GM12878 (cell line): ENCODE measurements around the gene ABHD17C. TPM values are rescaled to one million over a fixed set of nuclear protein-coding genes. Genes with fewer than 3 reads are reported as not detected.

Experiments
- ATAC-seq: fragments of 200-7000 bp; cut with Tn5 transposase; 3 replicates; pipeline ENCODE4 v1.9.1; 2020; ENCODE audit warnings: mild to moderate bottlenecking, moderate library complexity
- BruUV-seq: library from RNA; stranded (reverse); fragments of 400-500 nt; replicated peaks from 2 replicates; lab custom pipeline; 2021; lab: Mats Ljungman, UMichigan
- CTCF ChIA-PET: fragments of 300-600 bp; sonication (Branson Sonifier 250); formaldehyde crosslinking; extraction: SDS; loops from one replicate; lab custom pipeline; 2021; ENCODE audit warnings: inconsistent platforms; lab: Yijun Ruan, JAX
- POLR2A ChIA-PET: fragments of 350-600 bp; formaldehyde crosslinking; extraction: SDS; loops from one replicate; lab custom pipeline; 2021; ENCODE audit warnings: inconsistent platforms; lab: Charles Lee
- RAD21 ChIA-PET: fragments of 300-600 bp; sonication (Branson Sonifier 250); formaldehyde crosslinking; loops from one replicate; lab custom pipeline; 2023; ENCODE audit warnings: antibody characterized with exemption; ENCODE audit not compliant: unreplicated experiment; lab: Charles Lee
- SMC1A ChIA-PET: fragments of 300-600 bp; sonication (Branson Sonifier 250); formaldehyde crosslinking; loops from one replicate; lab custom pipeline; 2023; ENCODE audit not compliant: unreplicated experiment, uncharacterized antibody; lab: Charles Lee
- DNase-seq: peaks from one replicate; pipeline ENCODE4 v3.0.0-alpha.2; 2011; ENCODE audit warnings: low read depth, low spot score
- FAIRE-seq: peaks from 3 replicates; lab custom pipeline; 2011; peaks lifted over from hg19 to GRCh38; lab: Jason Lieb, UNC
- H2AFZ ChIP-seq: 2 replicates; pipeline ENCODE4 v1.6.0; 2011; ENCODE audit warnings: low read depth, low read length, control low read depth; ENCODE audit not compliant: control insufficient read depth
- H3K27ac ChIP-seq: 2 replicates; pipeline ENCODE4 v1.5.1; 2011; ENCODE audit warnings: control low read depth; ENCODE audit not compliant: control insufficient read depth, insufficient read depth
- H3K27me3 ChIP-seq, 2 experiments: replicated peaks in 1 of 2; 2 replicates each; pipeline versions ENCODE4 v1.6.0 to v1.6.1; 2011; ENCODE audit warnings: low read length in 1 of 2; ENCODE audit not compliant: control insufficient read depth in 2 of 2, insufficient read depth in 2 of 2
- H3K36me3 ChIP-seq, 2 experiments: 2 replicates each; pipeline ENCODE4 v1.5.1; 2011; ENCODE audit warnings: low read length in 1 of 2; ENCODE audit not compliant: control insufficient read depth in 2 of 2, insufficient read depth in 2 of 2
- H3K4me1 ChIP-seq: 2 replicates; pipeline ENCODE4 v1.6.1; 2011; ENCODE audit warnings: mild to moderate bottlenecking, low read length, moderate library complexity, mixed read lengths; ENCODE audit not compliant: control insufficient read depth, insufficient read depth
- H3K4me2 ChIP-seq: 2 replicates; pipeline ENCODE4 v1.6.0; 2011; ENCODE audit warnings: control low read depth; ENCODE audit not compliant: control insufficient read depth, insufficient read depth
- H3K4me3 ChIP-seq: fragments of 200-600 bp; sonication (generic); 2 replicates; pipeline ENCODE4 v1.5.1; 2016
- H3K79me2 ChIP-seq: 2 replicates; pipeline ENCODE4 v1.6.0; 2011; ENCODE audit warnings: low read length; ENCODE audit not compliant: control insufficient read depth, insufficient read depth
- H3K9ac ChIP-seq: 2 replicates; pipeline ENCODE4 v1.8.0; 2011; ENCODE audit warnings: low read length, control low read depth, mixed read lengths; ENCODE audit not compliant: control insufficient read depth, insufficient read depth
- H3K9me3 ChIP-seq: replicated peaks from 3 replicates; pipeline ENCODE4 v1.5.1; 2011; ENCODE audit warnings: mild to moderate bottlenecking, low read length; ENCODE audit not compliant: control insufficient read depth, insufficient read depth
- H4K20me1 ChIP-seq: 2 replicates; pipeline ENCODE4 v1.6.0; 2011; ENCODE audit not compliant: control insufficient read depth, insufficient read depth
- BRCA1 ChIP-seq: IDR thresholded peaks from 2 replicates; pipeline ENCODE4 v1.6.1; 2011; ENCODE audit warnings: low read depth, low read length, improper control_type of control experiment
- DPF2 ChIP-seq: fragments of 450-650 bp; IDR thresholded peaks from 2 replicates; pipeline ENCODE4 v1.6.1; 2017; ENCODE audit warnings: mild to moderate bottlenecking
- MTA2 ChIP-seq: fragments of 450-650 bp; IDR thresholded peaks from 2 replicates; pipeline ENCODE4 v1.6.1; 2016; ENCODE audit warnings: low read depth, mild to moderate bottlenecking, moderate library complexity
- POLR2A ChIP-seq: IDR thresholded peaks from 2 replicates; pipeline ENCODE4 v1.6.1; 2011; ENCODE audit warnings: low read depth, mild to moderate bottlenecking, low read length
- RBBP5 ChIP-seq: fragments of 200-600 bp; sonication (generic); conservative IDR thresholded peaks from 2 replicates; pipeline ENCODE4 v1.6.1; 2016
- SIN3A ChIP-seq: IDR thresholded peaks from 2 replicates; pipeline ENCODE4 v1.6.1; 2012; ENCODE audit warnings: low read depth, low read length, improper control_type of control experiment
- SMAD1 ChIP-seq: fragments of 450-650 bp; IDR thresholded peaks from 2 replicates; pipeline ENCODE4 v1.6.1; 2018; ENCODE audit warnings: mild to moderate bottlenecking, low read depth; ENCODE audit not compliant: partially characterized antibody
- SREBF1 ChIP-seq: IDR thresholded peaks from 2 replicates; pipeline ENCODE4 v1.6.1; 2012; ENCODE audit warnings: mild to moderate bottlenecking, low read length
- TARDBP ChIP-seq: IDR thresholded peaks from 2 replicates; pipeline ENCODE4 v1.6.1; 2016; ENCODE audit warnings: borderline replicate concordance
- TCF7 ChIP-seq: IDR thresholded peaks from 2 replicates; pipeline ENCODE4 v1.6.1; 2014; ENCODE audit warnings: antibody characterized with exemption, borderline replicate concordance
- ZNF622 ChIP-seq: fragments of 450-650 bp; IDR thresholded peaks from 2 replicates; pipeline ENCODE4 v1.6.1; 2017; ENCODE audit warnings: mild to moderate bottlenecking, inconsistent platforms
- WGBS: methylation state at CpG from one replicate; pipeline ENCODE4 v1.1.6; 2016; ENCODE audit warnings: low lambda C conversion rate; ENCODE audit not compliant: insufficient replicate concordance, insufficient coverage; ENCODE audit errors: missing lambda C conversion rate; 5-methylcytosine and 5-hydroxymethylcytosine counted together
- in situ Hi-C: fragments of 300-500 bp; cut with MboI; formaldehyde crosslinking; loops from 9 replicates; pipeline ENCODE4 v1.14.3; 2018; ENCODE audit warnings: mixed read lengths
- intact Hi-C: fragments of 100-400 bp; cut with micrococcal nuclease; formaldehyde crosslinking; loops from one replicate; pipeline ENCODE4 v1.14.2; 2022; ENCODE audit not compliant: unreplicated experiment
- polyA plus RNA-seq, 11 experiments: library from polyadenylated mRNA; depleted of rRNA in 4 of 11; unstranded in 6 of 11; stranded (reverse) in 5 of 11; fragments of >200 nt; fragmentation: Nextera tagmentation in 4 of 11; fragmentation: Illumina TruSeq in 1 of 11; extraction: Ambion mirVana in 4 of 11; extraction: Trizol in 1 of 11; gene quantifications; 1 replicate in 1 of 11; 2 replicates in 10 of 11; pipeline versions ENCODE4 v1.2.1 to v1.2.3, GENCODE V29; 2011 to 2016; ENCODE audit warnings: inconsistent platforms in 2 of 11, missing spikeins in 2 of 11, low read depth in 1 of 11
- total RNA-seq, 4 experiments: library from RNA; depleted of rRNA in 3 of 4; stranded (reverse); fragments of >200 nt in 3 of 4; fragmentation: Illumina TruSeq in 1 of 4; extraction: Trizol in 1 of 4; gene quantifications; 2 replicates each; pipeline versions ENCODE4 v1.2.1 to v1.2.3, GENCODE V29; 2013 to 2021
- TF ChIP-seq, protein P1 (sequence below): fragments of 450-650 bp; IDR thresholded peaks from 2 replicates; pipeline ENCODE4 v1.6.1; 2016; ENCODE audit warnings: mild to moderate bottlenecking, moderate library complexity, borderline replicate concordance
- TF ChIP-seq, protein P2 (sequence below): fragments of 450-650 bp; IDR thresholded peaks from 2 replicates; pipeline ENCODE4 v1.6.1; 2017; ENCODE audit warnings: low read depth, mild to moderate bottlenecking, moderate library complexity
- TF ChIP-seq, protein P3 (sequence below): IDR thresholded peaks from 2 replicates; pipeline ENCODE4 v1.6.1; 2011; ENCODE audit warnings: mild to moderate bottlenecking, low read depth, low read length, moderate library complexity; ENCODE audit not compliant: insufficient replicate concordance
- TF ChIP-seq, protein P4 (sequence below): IDR thresholded peaks from 2 replicates; pipeline ENCODE4 v1.6.1; 2012; ENCODE audit warnings: low read depth, low read length, improper control_type of control experiment

The ABHD17C gene
- total and polyA plus RNA-seq, 10 of the 15 experiments (the other 5 are each of a cell fraction or from before 2014, with no cell fraction given): 0.92 to 11.4 (median 5.5) TPM

DNA sequence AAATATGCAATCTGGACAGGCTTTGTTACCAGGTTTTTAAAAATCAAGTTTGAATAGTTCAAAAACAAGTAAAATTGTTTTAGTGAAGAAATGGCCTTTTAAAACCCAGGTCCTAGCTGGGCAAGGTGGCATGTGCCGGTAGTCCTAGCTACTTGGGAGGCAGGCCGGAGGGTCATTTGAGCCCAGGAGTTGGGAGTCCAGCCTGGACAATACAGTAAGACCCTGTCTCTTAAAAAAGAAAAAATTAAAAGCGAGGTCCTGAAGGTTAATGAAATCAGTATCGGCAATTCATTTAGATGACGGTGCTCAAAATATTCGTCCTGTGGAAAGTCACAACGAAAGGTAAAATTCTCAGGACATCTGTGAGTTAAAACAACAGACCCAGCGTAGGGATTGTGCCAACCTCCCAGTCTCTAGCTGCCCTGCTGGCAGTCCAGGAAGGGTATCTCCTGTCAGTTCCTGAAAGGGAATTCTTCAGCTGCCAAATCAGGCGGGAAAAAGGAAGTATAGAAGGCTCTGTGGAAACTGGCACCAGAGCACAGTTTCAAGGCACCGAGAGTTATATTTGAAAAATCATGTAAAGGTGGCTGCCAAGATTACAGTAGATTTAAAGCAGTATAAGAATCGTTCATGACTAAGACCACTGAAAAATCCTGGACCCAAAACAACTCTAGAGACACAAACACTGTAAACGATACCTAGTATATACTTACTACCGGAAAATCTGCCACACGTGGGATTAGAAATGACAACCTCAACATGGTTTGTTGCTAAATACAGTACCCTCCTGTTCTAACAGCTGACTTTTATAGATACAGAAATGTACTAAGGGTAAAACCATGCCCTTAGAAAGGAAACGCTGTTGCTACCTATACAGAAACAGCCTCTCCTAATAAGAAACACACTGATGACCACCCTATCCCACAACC, 1.2 kb upstream of the ABHD17C start:
- no peaks in the 10 kb centered on the region for H3K9me3 ChIP-seq
- POLR2A ChIA-PET: interaction anchor here (0.6 to 4.8 kb wide), 4 partner anchors 20 to 1267 kb away, joined by 3 to 23 read pairs (median 4); no protein-coding TSS in a partner anchor
- ATAC-seq (peak; percentile 16), DNase-seq (no peak), FAIRE-seq (no peak)
- 60% methylated on average over 15 of the region's 15 CpGs for WGBS
- no peaks in the 10 kb centered on the region for H4K20me1 ChIP-seq
- no peak overlapping the region for H3K27ac ChIP-seq
- CTCF ChIA-PET: interaction anchor here (0.7 to 4.3 kb wide), 2 partner anchors 16 to 21 kb away, joined by 3 to 27 read pairs; no protein-coding TSS in a partner anchor
- peaks cover 3% of the 10 kb centered on the region; the same call in 1 of the 2 replicates for H3K4me1 ChIP-seq
- in situ Hi-C loops (no loop called here), intact Hi-C loops (no loop called here)
- peak overlapping the region; percentile 83 for H3K4me3 ChIP-seq
- no peaks in the 10 kb centered on the region for H3K27me3 ChIP-seq
- peaks cover 15% of the 10 kb centered on the region for H3K79me2 ChIP-seq
- H3K9ac ChIP-seq: peak overlapping the region; percentile 71; the same call in 1 of the 2 replicates
- peak overlapping the region; percentile 90 for H2AFZ ChIP-seq
- RAD21 ChIA-PET: interaction anchor here (0.6 to 1.9 kb wide), 3 partner anchors 15 to 20 kb away, joined by 3 to 6 read pairs (median 4); no protein-coding TSS in a partner anchor
- BruUV-seq: TSS peak; percentile 83
- SMC1A ChIA-PET: interaction anchor here (1.5 to 4.2 kb wide), 3 partner anchors 9 to 24 kb away, joined by 3 to 18 read pairs (median 6); no protein-coding TSS in a partner anchor
- peak overlapping the region; percentile 93 for H3K4me2 ChIP-seq
- no peaks in the 10 kb centered on the region for H3K36me3 ChIP-seq
- TF ChIP-seq BRCA1 (no peak), TARDBP (no peak), SREBF1 (no peak), ZNF622 (no peak), SMAD1 (no peak), RBBP5 (no peak), MTA2 (no peak), TCF7 (no peak), SIN3A (no peak), POLR2A (no peak), DPF2 (no peak)
- TF ChIP-seq, protein P1, sequence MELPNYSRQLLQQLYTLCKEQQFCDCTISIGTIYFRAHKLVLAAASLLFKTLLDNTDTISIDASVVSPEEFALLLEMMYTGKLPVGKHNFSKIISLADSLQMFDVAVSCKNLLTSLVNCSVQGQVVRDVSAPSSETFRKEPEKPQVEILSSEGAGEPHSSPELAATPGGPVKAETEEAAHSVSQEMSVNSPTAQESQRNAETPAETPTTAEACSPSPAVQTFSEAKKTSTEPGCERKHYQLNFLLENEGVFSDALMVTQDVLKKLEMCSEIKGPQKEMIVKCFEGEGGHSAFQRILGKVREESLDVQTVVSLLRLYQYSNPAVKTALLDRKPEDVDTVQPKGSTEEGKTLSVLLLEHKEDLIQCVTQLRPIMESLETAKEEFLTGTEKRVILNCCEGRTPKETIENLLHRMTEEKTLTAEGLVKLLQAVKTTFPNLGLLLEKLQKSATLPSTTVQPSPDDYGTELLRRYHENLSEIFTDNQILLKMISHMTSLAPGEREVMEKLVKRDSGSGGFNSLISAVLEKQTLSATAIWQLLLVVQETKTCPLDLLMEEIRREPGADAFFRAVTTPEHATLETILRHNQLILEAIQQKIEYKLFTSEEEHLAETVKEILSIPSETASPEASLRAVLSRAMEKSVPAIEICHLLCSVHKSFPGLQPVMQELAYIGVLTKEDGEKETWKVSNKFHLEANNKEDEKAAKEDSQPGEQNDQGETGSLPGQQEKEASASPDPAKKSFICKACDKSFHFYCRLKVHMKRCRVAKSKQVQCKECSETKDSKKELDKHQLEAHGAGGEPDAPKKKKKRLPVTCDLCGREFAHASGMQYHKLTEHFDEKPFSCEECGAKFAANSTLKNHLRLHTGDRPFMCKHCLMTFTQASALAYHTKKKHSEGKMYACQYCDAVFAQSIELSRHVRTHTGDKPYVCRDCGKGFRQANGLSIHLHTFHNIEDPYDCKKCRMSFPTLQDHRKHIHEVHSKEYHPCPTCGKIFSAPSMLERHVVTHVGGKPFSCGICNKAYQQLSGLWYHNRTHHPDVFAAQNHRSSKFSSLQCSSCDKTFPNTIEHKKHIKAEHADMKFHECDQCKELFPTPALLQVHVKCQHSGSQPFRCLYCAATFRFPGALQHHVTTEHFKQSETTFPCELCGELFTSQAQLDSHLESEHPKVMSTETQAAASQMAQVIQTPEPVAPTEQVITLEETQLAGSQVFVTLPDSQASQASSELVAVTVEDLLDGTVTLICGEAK: no peak
- TF ChIP-seq, protein P2, sequence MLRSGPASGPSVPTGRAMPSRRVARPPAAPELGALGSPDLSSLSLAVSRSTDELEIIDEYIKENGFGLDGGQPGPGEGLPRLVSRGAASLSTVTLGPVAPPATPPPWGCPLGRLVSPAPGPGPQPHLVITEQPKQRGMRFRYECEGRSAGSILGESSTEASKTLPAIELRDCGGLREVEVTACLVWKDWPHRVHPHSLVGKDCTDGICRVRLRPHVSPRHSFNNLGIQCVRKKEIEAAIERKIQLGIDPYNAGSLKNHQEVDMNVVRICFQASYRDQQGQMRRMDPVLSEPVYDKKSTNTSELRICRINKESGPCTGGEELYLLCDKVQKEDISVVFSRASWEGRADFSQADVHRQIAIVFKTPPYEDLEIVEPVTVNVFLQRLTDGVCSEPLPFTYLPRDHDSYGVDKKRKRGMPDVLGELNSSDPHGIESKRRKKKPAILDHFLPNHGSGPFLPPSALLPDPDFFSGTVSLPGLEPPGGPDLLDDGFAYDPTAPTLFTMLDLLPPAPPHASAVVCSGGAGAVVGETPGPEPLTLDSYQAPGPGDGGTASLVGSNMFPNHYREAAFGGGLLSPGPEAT: no peak
- TF ChIP-seq, protein P3, sequence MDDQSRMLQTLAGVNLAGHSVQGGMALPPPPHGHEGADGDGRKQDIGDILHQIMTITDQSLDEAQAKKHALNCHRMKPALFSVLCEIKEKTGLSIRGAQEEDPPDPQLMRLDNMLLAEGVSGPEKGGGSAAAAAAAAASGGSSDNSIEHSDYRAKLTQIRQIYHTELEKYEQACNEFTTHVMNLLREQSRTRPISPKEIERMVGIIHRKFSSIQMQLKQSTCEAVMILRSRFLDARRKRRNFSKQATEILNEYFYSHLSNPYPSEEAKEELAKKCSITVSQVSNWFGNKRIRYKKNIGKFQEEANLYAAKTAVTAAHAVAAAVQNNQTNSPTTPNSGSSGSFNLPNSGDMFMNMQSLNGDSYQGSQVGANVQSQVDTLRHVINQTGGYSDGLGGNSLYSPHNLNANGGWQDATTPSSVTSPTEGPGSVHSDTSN: no peak
- TF ChIP-seq, protein P4, sequence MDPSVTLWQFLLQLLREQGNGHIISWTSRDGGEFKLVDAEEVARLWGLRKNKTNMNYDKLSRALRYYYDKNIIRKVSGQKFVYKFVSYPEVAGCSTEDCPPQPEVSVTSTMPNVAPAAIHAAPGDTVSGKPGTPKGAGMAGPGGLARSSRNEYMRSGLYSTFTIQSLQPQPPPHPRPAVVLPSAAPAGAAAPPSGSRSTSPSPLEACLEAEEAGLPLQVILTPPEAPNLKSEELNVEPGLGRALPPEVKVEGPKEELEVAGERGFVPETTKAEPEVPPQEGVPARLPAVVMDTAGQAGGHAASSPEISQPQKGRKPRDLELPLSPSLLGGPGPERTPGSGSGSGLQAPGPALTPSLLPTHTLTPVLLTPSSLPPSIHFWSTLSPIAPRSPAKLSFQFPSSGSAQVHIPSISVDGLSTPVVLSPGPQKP: no peak
